Activated T-cell treated with anti-CD3 and anti-CD28 coated beads, Interleukin-2, amount 50 U/mL, for 4 hours (primary cell): ENCODE measurements around the gene GPHB5. TPM values are rescaled to one million over a fixed set of nuclear protein-coding genes. Genes with fewer than 3 reads are reported as not detected.

ENCODE experiments used
- ATAC-seq, 2 donors: fragments of 200-7000 bp; cut with Tn5 transposase; one replicate each; pipeline ENCODE4 v1.10.0; 2021
- DNase-seq: peaks from one replicate; pipeline ENCODE4 v3.0.0-alpha.2; 2020
- H3K27me3 Mint-ChIP-seq: one replicate; pipeline ENCODE4 v1.8.0; 2021; ENCODE audit warnings: low read depth, mixed read lengths
- H3K36me3 Mint-ChIP-seq: one replicate; pipeline ENCODE4 v1.8.0; 2022; ENCODE audit warnings: mixed read lengths; ENCODE audit not compliant: insufficient read depth
- H3K4me1 Mint-ChIP-seq: one replicate; pipeline ENCODE4 v1.8.0; 2021; ENCODE audit warnings: low read depth, mixed read lengths
- H3K4me3 Mint-ChIP-seq: one replicate; pipeline ENCODE4 v1.8.0; 2021; ENCODE audit warnings: mild to moderate bottlenecking, moderate library complexity, mixed read lengths
- H3K9me3 Mint-ChIP-seq: one replicate; pipeline ENCODE4 v1.8.0; 2021; ENCODE audit warnings: mixed read lengths
- total RNA-seq, 3 donors: library from RNA; stranded (reverse); gene quantifications; one replicate each; pipeline ENCODE4 v1.2.1, GENCODE V29; 2021

The GPHB5 gene
- not detected for total RNA-seq

GRCh38 chr14:63318835-63319234 is at the start of gene GPHB5:
TSS of gene GPHB5 (minus strand) at chr14:63318935. CDS start at chr14:63317849, 1,086 bp downstream.
- H3K9me3 Mint-ChIP-seq, result no peaks in the 10 kb centered on the region
- no peaks in the 10 kb centered on the region for H3K4me1 Mint-ChIP-seq

GRCh38 chr14:63367742-63368364 is 49.1 kb upstream of the GPHB5 start:
- Mint-ChIP-seq H3K36me3 (peaks cover 18% of the 10 kb centered on the region), H3K27me3 (peaks cover 2% of the 10 kb centered on the region), H3K4me1 (no peaks in the 10 kb centered on the region), H3K9me3 (peaks cover 23% of the 10 kb centered on the region), H3K4me3 (no peak overlapping the region)
- ATAC-seq, result no peak
- DNase-seq, result no peak

More at GRCh38 chr14:63318835-63319234, at the start of gene GPHB5:
- ATAC-seq (no peak), DNase-seq (no peak)
- H3K27me3 Mint-ChIP-seq, result peaks cover 31% of the 10 kb centered on the region
- H3K4me3 Mint-ChIP-seq, result no peak within 1 kb of the TSS
- H3K36me3 Mint-ChIP-seq, result no peaks in the 10 kb centered on the region

GRCh38 chr14:63362389-63362819 is 43.7 kb upstream of the GPHB5 start:
- H3K27me3 Mint-ChIP-seq, result peaks cover 4% of the 10 kb centered on the region
- H3K9me3 Mint-ChIP-seq, result peaks cover 4% of the 10 kb centered on the region
- ATAC-seq (no peak), DNase-seq (no peak)
- peaks cover 2% of the 10 kb centered on the region for H3K36me3 Mint-ChIP-seq
- no peak overlapping the region for H3K4me3 Mint-ChIP-seq
- H3K4me1 Mint-ChIP-seq, result no peaks in the 10 kb centered on the region

- H3K27me3 Mint-ChIP-seq, result peaks cover 8% of the 10 kb centered on the region
- no peaks in the 10 kb centered on the region for H3K4me1 Mint-ChIP-seq
- no peak overlapping the region for H3K4me3 Mint-ChIP-seq
- H3K9me3 Mint-ChIP-seq, result peaks cover 4% of the 10 kb centered on the region
- no peak for DNase-seq
- peaks cover 2% of the 10 kb centered on the region for H3K36me3 Mint-ChIP-seq
- ATAC-seq, result no peak
Observed at GRCh38 chr14:63361790-63362189, 43.1 kb upstream of the GPHB5 start.

GRCh38 chr14:63357841-63358240 is 39.1 kb upstream of the GPHB5 start:
- H3K4me3 Mint-ChIP-seq, result no peak overlapping the region
- H3K27me3 Mint-ChIP-seq, result peaks cover 17% of the 10 kb centered on the region
- DNase-seq (no peak), ATAC-seq (no peak)
- H3K9me3 Mint-ChIP-seq, result no peaks in the 10 kb centered on the region
- H3K4me1 Mint-ChIP-seq, result no peaks in the 10 kb centered on the region
- H3K36me3 Mint-ChIP-seq, result no peaks in the 10 kb centered on the region

GRCh38 chr14:63345826-63346225 is 27.1 kb upstream of the GPHB5 start:
- no peak for ATAC-seq
- H3K9me3 Mint-ChIP-seq, result no peaks in the 10 kb centered on the region
- no peaks in the 10 kb centered on the region for H3K4me1 Mint-ChIP-seq
- no peak overlapping the region for H3K4me3 Mint-ChIP-seq
- peaks cover 15% of the 10 kb centered on the region for H3K27me3 Mint-ChIP-seq
- no peak for DNase-seq
- H3K36me3 Mint-ChIP-seq, result no peaks in the 10 kb centered on the region

- H3K9me3 Mint-ChIP-seq, result no peaks in the 10 kb centered on the region
- H3K27me3 Mint-ChIP-seq, result peaks cover 16% of the 10 kb centered on the region
- no peaks in the 10 kb centered on the region for H3K4me1 Mint-ChIP-seq
- ATAC-seq (no peak), DNase-seq (no peak)
- no peaks in the 10 kb centered on the region for H3K36me3 Mint-ChIP-seq
- no peak overlapping the region for H3K4me3 Mint-ChIP-seq
Observed at GRCh38 chr14:63344336-63344735, 25.6 kb upstream of the GPHB5 start.

GRCh38 chr14:63343878-63344277 is 25.1 kb upstream of the GPHB5 start:
- DNase-seq (no peak), ATAC-seq (no peak)
- Mint-ChIP-seq H3K27me3 (peaks cover 16% of the 10 kb centered on the region), H3K4me1 (no peaks in the 10 kb centered on the region), H3K4me3 (no peak overlapping the region), H3K9me3 (no peaks in the 10 kb centered on the region), H3K36me3 (no peaks in the 10 kb centered on the region)

- no peaks in the 10 kb centered on the region for H3K9me3 Mint-ChIP-seq
- ATAC-seq, result no peak
Observed at GRCh38 chr14:63342371-63342770, 23.6 kb upstream of the GPHB5 start.

GRCh38 chr14:63328787-63329737 is 10.3 kb upstream of the GPHB5 start:
- Mint-ChIP-seq H3K9me3 (no peaks in the 10 kb centered on the region), H3K4me1 (no peaks in the 10 kb centered on the region), H3K4me3 (no peak overlapping the region), H3K27me3 (peaks cover 19% of the 10 kb centered on the region), H3K36me3 (no peaks in the 10 kb centered on the region)
- DNase-seq (no peak), ATAC-seq (no peak)

More at GRCh38 chr14:63342371-63342770, 23.6 kb upstream of the GPHB5 start:
- no peak for DNase-seq
- peaks cover 13% of the 10 kb centered on the region for H3K27me3 Mint-ChIP-seq
- no peak overlapping the region for H3K4me3 Mint-ChIP-seq
- H3K4me1 Mint-ChIP-seq, result no peaks in the 10 kb centered on the region
- no peaks in the 10 kb centered on the region for H3K36me3 Mint-ChIP-seq

- Mint-ChIP-seq H3K4me1 (no peaks in the 10 kb centered on the region), H3K9me3 (no peaks in the 10 kb centered on the region), H3K27me3 (peaks cover 18% of the 10 kb centered on the region), H3K4me3 (no peak overlapping the region), H3K36me3 (no peaks in the 10 kb centered on the region)
- ATAC-seq (no peak), DNase-seq (no peak)
Observed at GRCh38 chr14:63326840-63327239, 8.1 kb upstream of the GPHB5 start.

- no peak overlapping the region for H3K4me3 Mint-ChIP-seq
- H3K9me3 Mint-ChIP-seq, result no peaks in the 10 kb centered on the region
- H3K4me1 Mint-ChIP-seq, result no peaks in the 10 kb centered on the region
- DNase-seq (no peak), ATAC-seq (no peak)
- peaks cover 16% of the 10 kb centered on the region for H3K27me3 Mint-ChIP-seq
- H3K36me3 Mint-ChIP-seq, result no peaks in the 10 kb centered on the region
Observed at GRCh38 chr14:63322897-63323573, 4.3 kb upstream of the GPHB5 start.

GRCh38 chr14:63322472-63322871 is 3.7 kb upstream of the GPHB5 start:
- Mint-ChIP-seq H3K27me3 (peaks cover 17% of the 10 kb centered on the region), H3K4me3 (no peak overlapping the region), H3K9me3 (no peaks in the 10 kb centered on the region), H3K4me1 (no peaks in the 10 kb centered on the region), H3K36me3 (no peaks in the 10 kb centered on the region)
- no peak for DNase-seq
- ATAC-seq, result no peak

- no peak for DNase-seq
- Mint-ChIP-seq H3K9me3 (no peaks in the 10 kb centered on the region), H3K36me3 (no peaks in the 10 kb centered on the region), H3K27me3 (peaks cover 11% of the 10 kb centered on the region), H3K4me3 (no peak overlapping the region), H3K4me1 (no peaks in the 10 kb centered on the region)
- no peak for ATAC-seq
Observed at GRCh38 chr14:63308723-63309317, 9.9 kb downstream of the GPHB5 start.
